Activated T-cell treated with anti-CD3 and anti-CD28 coated beads for 24 hours (primary cell): ENCODE results near the gene SUPV3L1.
"Not testable (repeated sequence)": the region's sequence is repeated elsewhere in the genome, so short reads cannot be mapped to it uniquely, and the experiment has no call there.

Source experiments
- DNase-seq: peaks from one replicate; pipeline ENCODE4 v3.0.0-alpha.2; 2020; ENCODE audit warnings: low read depth

SUPV3L1 gene

DNA sequence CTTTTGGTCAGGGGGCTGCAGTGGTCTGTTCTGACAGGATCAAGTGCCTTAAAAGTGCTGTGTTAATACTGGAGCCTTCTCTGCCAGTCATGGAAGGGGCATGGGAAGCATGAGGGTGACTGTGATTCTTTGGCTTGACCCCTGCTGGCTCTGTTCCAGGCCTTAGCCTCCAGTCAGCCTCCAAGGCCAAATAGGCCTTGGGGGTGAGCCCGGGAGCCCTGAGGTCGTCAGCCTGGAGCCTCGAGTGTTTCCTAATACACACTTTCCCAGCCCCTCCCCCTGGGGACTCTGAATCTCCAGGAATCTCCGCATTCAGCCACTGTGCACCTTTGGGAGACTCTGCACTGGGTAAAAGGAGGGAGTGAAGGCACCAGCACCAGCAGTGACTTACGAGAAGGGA, 50.1 kb downstream of the SUPV3L1 start:
- DNase-seq, result no peak

DNA sequence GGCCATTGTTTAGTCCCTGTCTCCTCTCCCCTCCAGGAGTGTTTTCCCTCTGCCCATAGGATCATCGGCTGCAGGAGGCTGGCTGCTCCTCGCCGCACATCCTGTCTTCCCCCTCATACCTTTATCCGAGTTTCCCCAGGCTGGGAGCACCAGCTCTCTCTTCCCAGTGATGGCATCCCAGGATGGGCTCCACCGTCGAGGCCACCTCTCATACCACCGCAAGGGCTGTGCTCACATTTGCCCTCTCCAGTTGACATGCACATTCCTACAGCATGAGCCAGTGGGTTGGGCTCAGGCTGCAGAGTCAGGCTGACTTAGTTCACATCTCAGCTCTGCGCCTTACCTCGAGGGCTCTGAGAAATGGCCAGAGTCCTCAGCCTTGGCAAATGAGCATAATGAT, 52.2 kb downstream of the SUPV3L1 start:
- no peak for DNase-seq

DNA sequence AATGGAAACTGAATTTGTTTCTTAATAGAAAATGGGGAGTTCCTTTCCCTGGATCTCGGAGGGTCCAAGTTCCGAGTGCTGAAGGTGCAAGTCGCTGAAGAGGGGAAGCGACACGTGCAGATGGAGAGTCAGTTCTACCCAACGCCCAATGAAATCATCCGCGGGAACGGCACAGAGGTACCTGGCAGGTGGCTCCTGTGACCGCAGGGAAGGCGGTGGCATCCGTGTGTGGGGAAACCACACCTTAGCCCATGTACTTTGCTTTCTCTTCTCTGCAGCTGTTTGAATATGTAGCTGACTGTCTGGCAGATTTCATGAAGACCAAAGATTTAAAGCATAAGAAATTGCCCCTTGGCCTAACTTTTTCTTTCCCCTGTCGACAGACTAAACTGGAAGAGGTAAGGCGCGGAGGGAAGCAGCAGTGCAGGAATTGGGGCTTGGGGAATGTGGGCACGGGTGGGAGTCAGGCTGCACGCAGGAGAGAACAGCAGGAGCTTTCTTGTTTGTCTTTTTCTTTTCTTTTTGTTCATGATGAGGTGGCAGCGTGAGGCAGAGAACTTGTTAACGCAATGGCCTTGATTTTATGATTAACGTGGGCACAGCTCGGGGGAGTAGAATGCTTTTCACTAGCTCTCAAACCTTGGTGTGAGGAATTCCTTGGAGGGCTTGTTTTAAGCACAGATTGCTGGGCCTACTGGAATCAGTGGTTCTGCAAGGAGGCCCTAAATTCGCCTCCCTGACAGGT, 52.9 kb downstream of the SUPV3L1 start:
- no peak for DNase-seq

DNA sequence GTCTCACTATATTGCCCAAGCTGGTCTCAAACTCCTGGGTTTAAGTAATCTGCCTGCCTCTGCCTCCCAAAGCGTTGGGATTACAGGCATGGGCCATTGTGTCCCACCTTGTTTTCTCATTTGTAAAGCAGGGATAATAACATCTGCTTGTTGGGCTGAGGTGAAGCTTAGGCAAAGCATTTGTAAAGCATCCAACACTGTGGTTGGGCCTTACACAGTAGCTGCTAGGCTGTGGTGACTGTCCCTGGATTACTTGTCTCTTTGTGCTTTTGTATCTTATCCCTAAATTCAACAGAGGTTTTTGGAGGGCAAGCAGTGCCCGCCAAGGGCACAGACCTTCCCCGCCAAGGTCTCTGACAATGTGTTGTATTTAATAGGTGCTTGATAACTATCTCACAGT, 54.4 kb downstream of the SUPV3L1 start:
- DNase-seq, result no peak

DNA sequence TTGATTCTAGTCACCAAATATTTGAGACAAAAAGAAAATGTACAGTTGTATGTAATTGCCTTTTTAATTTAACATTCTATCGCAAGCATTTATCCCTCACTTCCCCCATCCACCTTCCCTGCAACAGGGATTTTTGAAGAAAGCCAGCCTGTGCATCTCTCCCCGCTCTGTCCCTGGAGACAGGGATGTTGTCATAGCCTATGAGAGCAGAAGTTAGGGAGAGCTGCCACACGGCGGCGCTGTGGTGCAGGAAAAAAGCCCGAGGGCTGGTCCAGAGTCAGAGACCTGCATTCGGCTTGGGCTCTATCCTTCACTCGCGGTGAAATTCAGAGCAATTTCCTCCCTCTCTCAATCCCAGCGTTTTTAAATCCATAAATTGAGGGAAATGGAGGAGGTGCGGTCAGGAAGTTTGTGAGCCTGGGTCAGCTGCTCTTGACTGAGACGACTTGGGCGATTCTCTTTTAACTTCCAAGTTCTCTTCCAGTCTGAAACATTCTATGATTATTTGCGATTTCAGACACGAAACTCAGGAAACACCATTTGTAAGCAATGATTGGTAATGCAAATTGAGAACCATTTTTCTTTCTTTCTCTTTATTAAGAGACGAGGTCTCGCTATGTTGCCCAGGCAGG, 57.6 kb downstream of the SUPV3L1 start:
- DNase-seq, result peak; percentile 82

DNA sequence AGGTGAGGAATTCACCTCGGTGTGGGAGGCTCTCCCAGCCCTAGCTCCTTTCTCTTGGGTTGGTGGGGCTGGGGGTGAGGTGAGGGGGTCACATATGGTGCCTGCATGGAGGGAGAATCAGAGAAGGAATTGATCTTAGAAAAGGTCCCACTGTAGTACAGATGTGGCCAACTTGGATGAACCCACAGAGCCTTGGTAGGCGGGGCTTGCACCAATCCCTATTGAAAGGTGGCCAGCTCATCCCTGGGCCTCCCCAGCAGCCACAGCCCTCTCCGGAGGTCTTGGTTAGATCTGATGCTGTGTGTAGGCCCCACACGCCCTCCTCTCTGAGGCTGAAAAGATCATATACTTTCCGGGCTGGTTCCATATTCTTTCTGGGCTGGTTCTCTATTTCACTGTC, 59.1 kb downstream of the SUPV3L1 start:
- no peak for DNase-seq

DNA sequence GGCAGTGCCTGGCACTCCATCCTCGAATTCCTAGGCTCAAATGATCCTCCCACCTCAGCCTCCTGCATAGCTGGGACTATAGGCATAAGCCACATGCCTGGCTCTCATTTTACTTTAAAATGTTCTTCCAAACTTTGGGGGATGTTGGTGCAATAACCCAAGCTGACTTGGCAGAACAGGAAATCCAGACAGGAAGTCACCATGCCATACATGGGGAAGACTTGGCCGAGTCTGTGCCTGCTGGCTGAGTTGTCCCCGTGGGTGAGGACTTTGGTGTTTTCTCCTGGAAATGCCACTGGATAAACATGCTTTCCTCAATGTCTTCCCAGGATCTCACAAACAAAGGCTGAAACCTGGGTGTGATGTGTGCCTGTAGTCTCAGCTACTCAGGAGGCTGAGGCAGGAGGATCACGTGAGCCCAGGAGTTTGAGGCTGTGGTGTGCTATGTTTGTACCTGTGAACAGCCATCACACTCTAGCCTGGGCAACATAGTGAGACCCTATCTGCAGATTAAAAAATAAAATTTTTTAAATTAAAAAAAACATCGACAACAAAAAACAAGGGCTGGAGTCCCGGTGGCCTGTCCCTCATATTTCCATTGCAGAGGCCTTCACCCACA, 59.9 kb downstream of the SUPV3L1 start:
- DNase-seq, result no peak

DNA sequence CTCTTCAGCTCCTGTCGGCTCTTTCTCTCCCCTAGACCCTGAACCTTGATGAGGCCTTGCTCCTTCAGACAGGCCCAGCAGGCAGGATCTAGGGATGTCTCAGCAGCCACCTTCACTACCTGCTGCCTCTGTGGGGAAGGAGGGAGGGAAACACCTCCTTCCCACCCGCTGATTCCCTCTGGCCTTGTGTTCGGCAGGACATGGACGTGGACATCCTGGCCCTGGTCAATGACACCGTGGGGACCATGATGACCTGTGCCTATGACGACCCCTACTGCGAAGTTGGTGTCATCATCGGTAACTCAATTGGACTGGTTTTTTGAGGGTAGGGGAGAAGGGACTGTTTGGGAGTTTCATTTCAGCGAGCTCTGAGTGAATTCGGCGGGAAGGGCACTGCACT, 60.4 kb downstream of the SUPV3L1 start:
- DNase-seq, result no peak

DNA sequence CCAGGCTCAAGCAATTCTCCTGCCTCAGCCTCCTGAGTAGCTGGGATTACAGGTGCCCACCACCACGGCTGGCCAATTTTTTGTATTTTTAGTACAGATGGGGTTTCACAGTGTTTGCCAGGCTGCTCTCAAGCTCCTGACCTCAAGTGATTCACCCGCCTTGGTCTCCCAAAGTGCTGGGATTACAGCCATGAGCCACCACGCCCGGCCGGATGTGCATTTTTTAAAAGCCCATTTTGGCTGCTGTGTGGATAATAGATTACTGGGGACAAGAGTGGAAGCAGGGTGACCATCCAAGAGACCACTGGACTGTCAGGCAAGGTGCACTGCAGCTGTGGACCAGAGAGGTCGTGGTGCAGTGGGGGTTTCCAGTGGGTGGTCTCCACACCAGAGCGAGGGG, 61.5 kb downstream of the SUPV3L1 start:
- no peak for DNase-seq

DNA sequence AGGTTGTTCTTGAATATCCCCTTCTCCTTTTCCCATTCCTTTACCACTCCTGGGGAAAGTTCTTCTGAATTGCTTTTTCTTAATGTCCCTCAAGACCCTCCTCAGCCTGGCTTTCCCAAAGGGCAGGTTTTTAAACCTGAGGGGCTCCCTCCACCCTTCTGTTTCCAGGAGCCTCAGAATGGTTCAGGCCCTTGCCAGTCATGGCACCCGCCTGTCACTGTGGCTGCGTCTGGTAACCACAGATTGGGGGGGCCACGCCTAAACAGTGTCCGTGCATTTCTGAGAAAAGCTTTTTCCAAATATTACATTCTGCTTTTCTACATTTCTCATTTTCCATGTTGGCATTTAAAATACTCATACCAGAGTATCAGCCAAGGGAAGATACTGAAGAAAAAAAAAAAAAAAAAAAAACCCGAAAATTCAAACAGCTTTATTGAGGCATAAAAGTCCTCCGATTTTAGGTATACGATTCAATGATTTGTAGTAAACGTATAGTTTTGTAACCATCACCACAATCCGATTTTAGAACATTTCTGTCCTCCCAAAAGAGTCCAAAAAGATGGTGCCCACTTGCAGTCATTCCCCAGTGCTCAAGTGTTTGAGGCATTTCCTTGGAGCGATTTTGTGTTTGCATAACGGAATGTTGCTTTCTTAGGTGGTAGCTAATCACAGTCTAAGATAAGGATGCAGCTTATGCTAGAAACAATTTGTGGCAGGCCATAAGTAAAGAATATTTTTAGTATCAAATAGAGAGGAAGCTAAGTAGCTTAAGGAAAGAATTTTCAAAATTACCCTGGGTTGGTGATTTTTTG, 62.2 kb downstream of the SUPV3L1 start:
- no peak for DNase-seq

DNA sequence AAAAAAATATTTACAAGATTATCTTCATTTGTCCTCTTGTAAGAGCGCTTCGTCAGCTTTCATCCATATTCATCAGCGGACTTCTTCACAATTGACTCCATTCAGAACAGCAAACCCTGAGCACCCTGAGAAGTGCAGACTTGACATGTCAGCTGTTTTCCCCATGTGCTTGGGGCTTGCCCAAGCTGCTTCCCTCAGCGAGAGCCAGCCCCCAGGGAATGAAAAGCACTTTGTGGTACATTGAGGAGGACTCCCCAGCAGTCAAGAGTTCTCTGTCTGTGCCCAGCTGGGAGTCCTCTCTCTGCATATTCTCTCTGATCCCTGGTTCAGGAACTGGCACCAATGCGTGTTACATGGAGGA, 62.8 kb downstream of the SUPV3L1 start:
- no peak for DNase-seq

DNA sequence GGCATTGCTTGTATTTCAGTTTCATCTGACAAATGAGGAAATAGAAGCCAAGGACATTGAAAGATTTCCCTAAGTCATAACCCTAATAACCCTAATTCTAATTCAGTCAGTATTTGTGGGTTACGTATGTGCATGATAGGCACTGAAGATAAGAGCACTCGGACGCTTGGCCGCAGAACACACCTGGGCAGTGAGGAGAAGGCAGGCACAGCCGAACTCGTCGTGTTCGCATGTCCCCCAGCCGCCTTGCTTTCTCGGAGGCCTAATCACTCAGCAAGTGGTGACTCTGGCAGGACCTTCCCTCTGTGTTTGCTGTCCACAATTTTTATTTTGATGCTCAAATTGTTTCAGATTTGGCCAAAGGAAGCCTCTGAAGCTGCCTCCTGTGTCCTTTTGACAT, 63.8 kb downstream of the SUPV3L1 start:
- no peak for DNase-seq

DNA sequence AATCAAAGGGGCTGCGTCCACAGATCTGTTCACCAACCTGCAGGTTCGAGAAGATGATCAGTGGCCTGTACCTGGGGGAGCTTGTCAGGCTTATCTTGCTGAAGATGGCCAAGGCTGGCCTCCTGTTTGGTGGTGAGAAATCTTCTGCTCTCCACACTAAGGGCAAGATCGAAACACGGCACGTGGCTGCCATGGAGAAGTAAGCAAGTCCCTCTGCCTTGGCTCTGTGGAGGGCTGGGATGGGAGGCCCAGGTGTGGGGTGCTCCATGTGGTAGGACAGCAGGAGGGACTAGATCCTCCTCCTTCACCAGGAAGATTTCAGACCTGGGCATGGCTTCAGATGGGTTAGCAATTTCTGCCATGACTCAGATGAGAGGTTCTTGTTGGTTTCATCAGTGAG, 66.0 kb downstream of the SUPV3L1 start:
- no peak for DNase-seq

DNA sequence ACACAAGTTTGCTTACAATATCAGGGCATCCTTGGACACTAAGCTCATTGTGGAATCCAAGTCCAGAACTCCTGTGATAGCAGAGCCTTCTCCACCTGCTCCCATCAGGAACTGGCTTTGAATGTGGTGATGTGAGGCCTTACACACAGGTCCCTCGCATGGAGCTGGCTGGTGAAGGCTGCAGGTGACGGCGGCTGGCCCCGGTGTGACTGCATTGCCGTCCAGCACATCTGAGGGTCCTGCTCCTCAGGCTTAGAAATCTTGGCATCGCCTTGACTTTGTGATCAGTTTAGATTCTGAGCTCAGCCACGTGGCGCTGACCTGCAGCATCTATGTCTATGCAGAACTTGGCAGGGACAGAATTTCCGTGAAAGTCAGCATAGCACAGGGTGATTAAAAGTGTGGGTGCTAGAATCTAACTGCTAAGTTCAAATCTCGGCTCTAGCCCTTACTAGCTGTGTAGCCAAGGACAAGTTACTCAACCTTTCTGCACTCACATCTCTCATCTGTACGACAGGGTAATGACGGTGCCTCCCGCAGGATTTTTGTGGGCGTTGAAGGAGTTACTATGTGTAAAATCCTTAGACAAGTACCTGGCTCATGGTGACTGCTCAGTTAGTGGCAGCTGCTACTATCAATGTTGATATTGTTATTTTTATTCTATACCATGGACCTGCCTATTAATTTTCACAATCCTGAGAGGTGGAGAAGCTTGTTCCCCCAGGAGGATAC, 66.7 kb downstream of the SUPV3L1 start:
- no peak for DNase-seq

DNA sequence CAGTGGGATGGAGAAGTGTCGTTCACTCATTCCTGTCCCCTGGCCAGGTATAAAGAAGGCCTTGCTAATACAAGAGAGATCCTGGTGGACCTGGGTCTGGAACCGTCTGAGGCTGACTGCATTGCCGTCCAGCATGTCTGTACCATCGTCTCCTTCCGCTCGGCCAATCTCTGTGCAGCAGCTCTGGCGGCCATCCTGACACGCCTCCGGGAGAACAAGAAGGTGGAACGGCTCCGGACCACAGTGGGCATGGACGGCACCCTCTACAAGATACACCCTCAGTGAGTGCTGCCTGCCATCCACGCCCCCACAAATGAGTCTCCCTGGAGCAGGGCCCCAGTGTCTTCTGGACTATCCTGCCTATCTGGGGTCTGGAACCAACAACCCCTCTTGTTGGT, 67.3 kb downstream of the SUPV3L1 start:
- DNase-seq, result no peak

DNA sequence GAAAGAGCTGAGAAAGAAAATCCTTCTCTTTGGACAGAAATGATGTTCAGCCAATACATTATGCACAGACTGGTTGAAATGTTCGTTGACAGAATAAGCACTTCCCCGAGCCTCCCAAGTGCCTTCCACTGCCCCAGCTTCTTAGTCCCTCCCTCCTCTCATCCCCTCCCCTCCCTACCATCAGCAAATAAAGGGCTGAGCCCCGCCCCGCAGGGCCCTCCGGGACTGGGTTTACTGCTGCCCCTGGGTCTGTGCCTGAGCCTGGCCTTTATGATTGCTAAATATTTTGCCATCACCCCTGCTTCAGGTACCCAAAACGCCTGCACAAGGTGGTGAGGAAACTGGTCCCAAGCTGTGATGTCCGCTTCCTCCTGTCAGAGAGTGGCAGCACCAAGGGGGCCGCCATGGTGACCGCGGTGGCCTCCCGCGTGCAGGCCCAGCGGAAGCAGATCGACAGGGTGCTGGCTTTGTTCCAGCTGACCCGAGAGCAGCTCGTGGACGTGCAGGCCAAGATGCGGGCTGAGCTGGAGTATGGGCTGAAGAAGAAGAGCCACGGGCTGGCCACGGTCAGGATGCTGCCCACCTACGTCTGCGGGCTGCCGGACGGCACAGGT, 68.2 kb downstream of the SUPV3L1 start:
- no peak for DNase-seq

DNA sequence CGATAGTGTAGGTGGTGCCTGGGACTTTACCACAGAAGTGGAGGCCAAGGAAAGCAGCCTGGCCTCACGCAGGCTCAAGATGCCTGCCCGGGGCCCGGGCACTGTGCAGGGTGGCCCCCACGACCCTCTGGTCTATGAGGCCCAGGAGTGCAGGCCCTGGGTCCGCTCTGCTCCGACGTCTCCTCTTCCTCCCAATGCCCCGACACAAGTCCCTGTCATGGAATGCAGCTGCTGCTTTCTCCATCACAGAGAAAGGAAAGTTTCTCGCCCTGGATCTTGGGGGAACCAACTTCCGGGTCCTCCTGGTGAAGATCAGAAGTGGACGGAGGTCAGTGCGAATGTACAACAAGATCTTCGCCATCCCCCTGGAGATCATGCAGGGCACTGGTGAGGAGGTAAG, 70.0 kb downstream of the SUPV3L1 start:
- no peak for DNase-seq

DNA sequence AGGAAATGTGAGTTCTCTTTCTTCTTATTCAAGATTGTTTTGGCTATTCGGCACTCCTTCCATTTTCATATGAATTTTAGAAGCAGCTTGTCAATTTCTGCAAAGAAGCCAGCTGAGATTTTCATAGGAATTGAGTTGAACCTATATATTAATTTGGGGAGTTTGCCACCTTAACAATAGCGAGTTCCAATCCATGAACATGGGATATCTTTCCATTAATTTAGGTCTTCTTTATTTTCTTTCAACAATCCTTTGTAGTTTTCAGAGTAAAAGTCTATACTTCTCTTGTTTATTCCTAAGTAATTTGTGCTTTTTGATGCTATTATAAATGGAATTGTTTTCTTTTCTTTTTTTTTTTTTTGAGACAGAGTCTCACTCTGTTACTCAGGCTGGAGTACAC, 71.4 kb downstream of the SUPV3L1 start:
- DNase-seq, result not testable (repeated sequence)

DNA sequence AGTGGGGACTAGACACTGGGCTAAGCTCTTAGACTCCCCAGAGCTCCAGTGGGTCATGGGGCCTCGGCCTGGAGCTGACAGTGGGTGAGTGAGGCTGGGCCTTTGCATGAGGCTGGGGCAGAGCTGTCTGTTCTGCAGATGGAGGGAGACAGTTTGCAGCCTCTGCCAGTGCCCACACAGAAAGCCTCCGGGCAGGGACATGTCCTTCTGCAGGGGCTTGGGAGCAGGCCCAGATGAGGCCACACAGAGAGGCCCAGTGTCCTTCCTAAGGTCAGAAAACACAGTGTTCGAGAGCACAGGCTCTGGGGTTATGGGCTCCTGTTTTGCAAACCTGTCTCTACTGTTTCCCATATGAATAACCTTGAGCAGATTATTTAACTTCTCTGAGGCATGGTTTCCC, 73.1 kb downstream of the SUPV3L1 start:
- DNase-seq, result no peak

DNA sequence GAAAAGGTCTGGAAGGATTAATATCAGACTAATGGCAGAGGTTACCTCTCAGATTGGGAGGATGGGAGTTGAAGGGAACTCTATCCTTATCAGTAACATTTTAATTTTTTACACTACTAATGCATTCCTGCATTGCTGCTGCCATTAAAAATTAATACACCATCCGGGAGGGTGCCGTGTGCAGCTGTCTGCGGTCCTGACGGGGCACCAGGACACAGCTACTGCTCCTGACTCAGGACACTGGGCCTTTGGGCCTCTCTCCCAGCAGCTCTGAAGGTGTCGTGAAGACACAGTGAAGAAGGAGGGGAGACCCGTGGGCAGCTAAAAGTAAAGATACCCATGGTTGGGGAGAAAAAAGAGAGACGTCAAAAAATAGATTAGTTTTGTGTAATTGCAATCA, 74.8 kb downstream of the SUPV3L1 start:
- DNase-seq, result no peak
